SJSA1 (cell line): ENCODE measurements around the gene CYP4F3. TPM values are rescaled to one million over a fixed set of nuclear protein-coding genes. Genes with fewer than 3 reads are reported as not detected.

Experiments
- DNase-seq, 2 experiments: peaks; one replicate each; pipeline ENCODE4 v3.0.0-alpha.2; 2015 to 2020; ENCODE audit warnings: low spot score in 2 of 2, low read depth in 1 of 2
- H3K27ac ChIP-seq: fragments of 250-450 bp; sonication (Bioruptor Pico); 2 replicates; pipeline ENCODE4 v1.5.1; 2020; ENCODE audit warnings: mild to moderate bottlenecking, moderate library complexity
- H3K27me3 ChIP-seq: fragments of 250-450 bp; sonication (Bioruptor Pico); replicated peaks from 2 replicates; pipeline ENCODE4 v1.5.1; 2020; ENCODE audit warnings: mild to moderate bottlenecking, moderate library complexity
- H3K36me3 ChIP-seq: fragments of 250-450 bp; sonication (Bioruptor Pico); 2 replicates; pipeline ENCODE4 v1.5.1; 2020; ENCODE audit warnings: mild to moderate bottlenecking
- H3K4me1 ChIP-seq: fragments of 250-450 bp; sonication (Bioruptor Pico); replicated peaks from 2 replicates; pipeline ENCODE4 v1.6.1; 2021; ENCODE audit warnings: mild to moderate bottlenecking
- H3K4me3 ChIP-seq: fragments of 250-450 bp; sonication (Bioruptor Pico); 2 replicates; pipeline ENCODE4 v1.5.1; 2020; ENCODE audit warnings: mild to moderate bottlenecking
- H3K9me3 ChIP-seq: fragments of 250-450 bp; sonication (Bioruptor Pico); replicated peaks from 2 replicates; pipeline ENCODE4 v1.5.1; 2020; ENCODE audit warnings: mild to moderate bottlenecking
- total RNA-seq: library from RNA; depleted of rRNA; stranded (reverse); fragments of >200 nt; shearing (Covaris generic); gene quantifications from 2 replicates; pipeline ENCODE4 v1.2.3, GENCODE V29; 2014; rRNA removed

The CYP4F3 gene
- total RNA-seq, 1 experiment from 2014 or later = not detected

DNA sequence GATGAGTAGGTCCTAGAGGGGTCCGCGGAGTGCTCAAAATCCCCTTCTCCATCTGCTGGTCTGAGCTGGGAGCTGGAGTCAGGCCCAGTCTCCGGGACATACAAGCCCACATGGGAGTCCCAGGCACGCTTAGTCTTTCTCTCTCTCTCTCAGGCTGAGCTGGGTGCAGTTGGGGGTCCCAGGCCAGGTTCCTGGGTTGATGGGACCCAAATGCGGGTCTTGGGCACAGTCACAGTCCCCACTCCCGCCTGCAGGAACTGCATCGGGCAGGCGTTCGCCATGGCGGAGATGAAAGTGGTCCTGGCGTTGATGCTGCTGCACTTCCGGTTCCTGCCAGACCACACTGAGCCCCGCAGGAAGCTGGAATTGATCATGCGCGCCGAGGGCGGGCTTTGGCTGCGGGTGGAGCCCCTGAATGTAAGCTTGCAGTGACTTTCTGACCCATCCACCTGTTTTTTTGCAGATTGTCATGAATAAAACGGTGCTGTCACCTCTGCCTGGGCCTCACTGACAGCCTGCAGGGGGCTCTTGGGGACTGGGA, 56.0 kb downstream of the CYP4F3 start:
- Histone ChIP-seq H3K9me3 (no peaks in the 10 kb centered on the region), H3K4me3 (no peak overlapping the region)
- no peak for DNase-seq

DNA sequence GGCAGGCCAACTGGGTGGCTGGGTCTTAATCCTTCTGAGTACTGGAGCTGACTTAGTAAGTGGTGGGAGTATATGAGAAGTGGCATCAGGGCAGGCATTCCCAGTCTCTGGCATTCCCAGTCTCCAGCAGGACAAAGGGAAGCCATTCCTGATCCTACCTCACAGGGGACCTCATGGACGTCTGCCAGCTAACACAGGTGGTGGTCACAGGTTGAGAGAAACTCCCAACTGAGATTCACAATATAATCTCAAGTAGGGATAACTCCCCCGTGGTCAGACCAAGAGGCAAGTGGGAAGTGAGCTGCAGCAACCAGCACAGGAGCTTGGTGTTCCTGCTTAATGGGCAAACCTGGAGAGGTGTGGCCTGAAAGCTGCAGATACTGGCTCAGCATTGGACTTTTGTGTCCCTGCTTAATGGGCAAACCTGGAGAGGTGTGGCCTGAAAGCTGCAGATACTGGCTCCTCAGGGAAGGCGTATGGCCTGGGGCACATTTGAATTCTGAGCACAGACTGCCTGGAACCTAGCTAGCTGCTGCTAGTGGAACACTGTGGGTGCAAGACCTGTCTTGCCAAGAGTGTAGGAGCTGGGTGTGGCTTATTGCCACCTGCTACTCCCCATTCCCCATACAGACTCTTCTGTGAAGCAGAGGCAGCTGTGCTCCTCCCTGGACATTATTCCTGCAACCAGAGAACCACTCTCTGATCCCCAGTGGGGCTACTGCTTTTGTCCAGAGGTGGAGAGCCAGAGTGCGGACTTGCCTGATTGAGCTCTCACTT, 61.2 kb downstream of the CYP4F3 start:
- Histone ChIP-seq H3K27ac (no peak overlapping the region), H3K4me1 (no peaks in the 10 kb centered on the region), H3K27me3 (no peaks in the 10 kb centered on the region), H3K9me3 (no peaks in the 10 kb centered on the region), H3K36me3 (no peaks in the 10 kb centered on the region), H3K4me3 (no peak overlapping the region)
- DNase-seq = no peak

More for the DNA sequence above, 56.0 kb downstream of the CYP4F3 start:
- Histone ChIP-seq H3K36me3 (no peaks in the 10 kb centered on the region), H3K27me3 (no peaks in the 10 kb centered on the region), H3K27ac (no peak overlapping the region), H3K4me1 (no peaks in the 10 kb centered on the region)

DNA sequence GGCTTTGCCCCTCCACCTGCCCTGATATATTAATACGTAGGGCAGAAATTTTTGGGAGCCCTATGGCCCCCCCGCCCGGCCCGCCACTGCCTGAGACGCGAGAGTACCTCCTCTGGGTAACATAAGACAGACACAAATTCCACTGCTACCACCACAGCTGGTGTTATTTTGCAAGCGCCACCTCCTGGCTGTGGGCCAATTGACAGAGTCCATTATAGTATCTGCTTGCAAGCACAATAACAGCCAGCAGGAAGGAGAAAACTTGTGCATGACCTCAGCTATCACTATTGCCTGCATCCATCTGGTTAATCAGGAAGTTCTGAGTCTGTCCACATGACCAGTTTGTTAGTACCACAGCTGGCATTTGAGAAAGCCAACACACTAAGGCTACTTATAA, 61.8 kb downstream of the CYP4F3 start:
- no peaks in the 10 kb centered on the region for H3K9me3 ChIP-seq
- H3K27me3 ChIP-seq = no peaks in the 10 kb centered on the region
- DNase-seq = no peak
- no peaks in the 10 kb centered on the region for H3K36me3 ChIP-seq
- no peaks in the 10 kb centered on the region for H3K4me1 ChIP-seq
- H3K27ac ChIP-seq = no peak overlapping the region
- no peak overlapping the region for H3K4me3 ChIP-seq

Other genes starting within 250 kb of the CYP4F3 start
- gene AKAP8L, start 221.9 kb upstream of the CYP4F3 start, total RNA-seq = 76.3 and 82.0 TPM in 2 replicates
- 11.6 and 13.5 TPM in 2 replicates for gene WIZ, start 190.9 kb upstream of the CYP4F3 start, total RNA-seq
- gene RASAL3, start 176.4 kb upstream of the CYP4F3 start, total RNA-seq = not detected in 2 replicates
- gene PGLYRP2, start 161.4 kb upstream of the CYP4F3 start, total RNA-seq = not detected in 2 replicates
- not detected in 2 replicates for gene CYP4F22, start 132.4 kb upstream of the CYP4F3 start, total RNA-seq
- not detected in 2 replicates for gene CYP4F8, start 25.7 kb upstream of the CYP4F3 start, total RNA-seq
- gene CYP4F12, start 32.2 kb downstream of the CYP4F3 start, total RNA-seq = not detected in 2 replicates
- not detected in 2 replicates for gene OR10H2, start 87.1 kb downstream of the CYP4F3 start, total RNA-seq
- not detected in 2 replicates for gene OR10H3, start 97.1 kb downstream of the CYP4F3 start, total RNA-seq
- not detected in 2 replicates for gene OR10H5, start 146.8 kb downstream of the CYP4F3 start, total RNA-seq
- gene OR10H1, start 174.8 kb downstream of the CYP4F3 start, total RNA-seq = not detected in 2 replicates